Adrenal gland (tissue), 5 donors: ENCODE measurements around the gene AQP1.

Source experiments
- CTCF ChIP-seq, 6 experiments: fragments of 450-650 bp in 4 of 6; fragments of 200-600 bp in 2 of 6; sonication (generic) in 1 of 6; IDR thresholded peaks; 1 replicate in 5 of 6; 2 replicates in 1 of 6; pipeline versions ENCODE4 v1.5.1 to v1.8.0; 2016 to 2021; ENCODE audit warnings: antibody characterized with exemption in 6 of 6, mild to moderate bottlenecking in 2 of 6, moderate library complexity in 1 of 6
- POLR2A ChIP-seq, 2 donors: fragments of 450-650 bp; IDR thresholded peaks; one replicate each; pipeline ENCODE4 v1.6.1; 2017; ENCODE audit warnings: antibody characterized with exemption in 2 of 2, mild to moderate bottlenecking in 2 of 2, moderate library complexity in 1 of 2
- donor health status: DM: no; HTN: no; CAD: no.

GRCh38 chr7:30920021-30920583 lies 8.4 kb downstream of the AQP1 start:
- TF ChIP-seq CTCF (IDR thresholded peaks at IDR 0.05) (no peak), POLR2A (IDR thresholded peaks at IDR 0.05) (no peak)
